ENCODE measurements around the gene ACKR2.

GRCh38 chr3:42892169-42892568 lies 82.9 kb downstream of the ACKR2 start:
- TF ChIP-seq, protein P1, sequence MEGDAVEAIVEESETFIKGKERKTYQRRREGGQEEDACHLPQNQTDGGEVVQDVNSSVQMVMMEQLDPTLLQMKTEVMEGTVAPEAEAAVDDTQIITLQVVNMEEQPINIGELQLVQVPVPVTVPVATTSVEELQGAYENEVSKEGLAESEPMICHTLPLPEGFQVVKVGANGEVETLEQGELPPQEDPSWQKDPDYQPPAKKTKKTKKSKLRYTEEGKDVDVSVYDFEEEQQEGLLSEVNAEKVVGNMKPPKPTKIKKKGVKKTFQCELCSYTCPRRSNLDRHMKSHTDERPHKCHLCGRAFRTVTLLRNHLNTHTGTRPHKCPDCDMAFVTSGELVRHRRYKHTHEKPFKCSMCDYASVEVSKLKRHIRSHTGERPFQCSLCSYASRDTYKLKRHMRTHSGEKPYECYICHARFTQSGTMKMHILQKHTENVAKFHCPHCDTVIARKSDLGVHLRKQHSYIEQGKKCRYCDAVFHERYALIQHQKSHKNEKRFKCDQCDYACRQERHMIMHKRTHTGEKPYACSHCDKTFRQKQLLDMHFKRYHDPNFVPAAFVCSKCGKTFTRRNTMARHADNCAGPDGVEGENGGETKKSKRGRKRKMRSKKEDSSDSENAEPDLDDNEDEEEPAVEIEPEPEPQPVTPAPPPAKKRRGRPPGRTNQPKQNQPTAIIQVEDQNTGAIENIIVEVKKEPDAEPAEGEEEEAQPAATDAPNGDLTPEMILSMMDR (optimal IDR thresholded peaks at IDR 0.05 in 1 of 3, IDR thresholded peaks at IDR 0.05 in 1 of 3, conservative IDR thresholded peaks at IDR 0.05 in 1 of 3; ENCODE audit: extremely low read depth in 1 of 3, insufficient read depth in 2 of 3, low read length in 3 of 3) = no peak
- TF ChIP-seq EZH2 (IDR thresholded peaks at IDR 0.05; ENCODE audit: low read length) = no peak

All from keratinocyte (primary cell).